Activated naive CD4-positive, alpha-beta T cell treated with anti-CD3 and anti-CD28 coated beads, Interleukin-2, amount 50 U/mL, for 24 hours (primary cell): Measurements from ENCODE around the gene C2CD2.
A peak's percentile ranks its signal among the peaks of the same experiment; 100 is the strongest.
"Not testable (repeated sequence)": the region's sequence is repeated elsewhere in the genome, so short reads cannot be mapped to it uniquely, and the experiment has no call there.

ENCODE experiments used
- H3K27ac Mint-ChIP-seq: one replicate; pipeline ENCODE4 v1.8.0; 2021; ENCODE audit warnings: mild to moderate bottlenecking, mixed read lengths
- H3K27me3 Mint-ChIP-seq: one replicate; pipeline ENCODE4 v1.8.0; 2021; ENCODE audit warnings: mixed read lengths
- H3K36me3 Mint-ChIP-seq: one replicate; pipeline ENCODE4 v1.8.0; 2021; ENCODE audit warnings: mixed read lengths
- H3K4me1 Mint-ChIP-seq: one replicate; pipeline ENCODE4 v1.8.0; 2021; ENCODE audit warnings: mixed read lengths
- H3K4me3 Mint-ChIP-seq: one replicate; pipeline ENCODE4 v1.8.0; 2021; ENCODE audit warnings: mild to moderate bottlenecking, mixed read lengths
- H3K9me3 Mint-ChIP-seq: one replicate; pipeline ENCODE4 v1.8.0; 2021; ENCODE audit warnings: mixed read lengths

Gene C2CD2

GRCh38 chr21:41966872-41967621 lies 13.2 kb upstream of the C2CD2 start:
- H3K9me3 Mint-ChIP-seq, result no peaks in the 10 kb centered on the region
- H3K4me1 Mint-ChIP-seq, result no peaks in the 10 kb centered on the region
- no peaks in the 10 kb centered on the region for H3K36me3 Mint-ChIP-seq
- no peaks in the 10 kb centered on the region for H3K27me3 Mint-ChIP-seq
- no peak overlapping the region for H3K4me3 Mint-ChIP-seq
- no peak overlapping the region for H3K27ac Mint-ChIP-seq

GRCh38 chr21:41966041-41966833 lies 12.4 kb upstream of the C2CD2 start:
- Mint-ChIP-seq H3K27ac (no peak overlapping the region), H3K4me1 (peaks cover 3% of the 10 kb centered on the region), H3K27me3 (no peaks in the 10 kb centered on the region), H3K4me3 (no peak overlapping the region), H3K9me3 (no peaks in the 10 kb centered on the region), H3K36me3 (no peaks in the 10 kb centered on the region)

- Mint-ChIP-seq H3K27ac (no peak overlapping the region), H3K4me3 (no peak overlapping the region), H3K36me3 (no peaks in the 10 kb centered on the region), H3K27me3 (peaks cover 1% of the 10 kb centered on the region), H3K4me1 (peaks cover 3% of the 10 kb centered on the region), H3K9me3 (no peaks in the 10 kb centered on the region)
Observed at GRCh38 chr21:41965461-41966013, 11.7 kb upstream of the C2CD2 start.

- H3K27ac Mint-ChIP-seq, result no peak overlapping the region
- no peaks in the 10 kb centered on the region for H3K36me3 Mint-ChIP-seq
- peaks cover 3% of the 10 kb centered on the region for H3K4me1 Mint-ChIP-seq
- H3K9me3 Mint-ChIP-seq, result no peaks in the 10 kb centered on the region
- peaks cover 1% of the 10 kb centered on the region for H3K27me3 Mint-ChIP-seq
- H3K4me3 Mint-ChIP-seq, result no peak overlapping the region
Observed at GRCh38 chr21:41965045-41965444, 11.2 kb upstream of the C2CD2 start.

GRCh38 chr21:41964171-41964570 lies 10.4 kb upstream of the C2CD2 start:
- Mint-ChIP-seq H3K4me1 (peaks cover 3% of the 10 kb centered on the region), H3K27me3 (peaks cover 1% of the 10 kb centered on the region), H3K36me3 (no peaks in the 10 kb centered on the region), H3K27ac (no peak overlapping the region), H3K4me3 (no peak overlapping the region), H3K9me3 (no peaks in the 10 kb centered on the region)

GRCh38 chr21:41962425-41962966 lies 8.7 kb upstream of the C2CD2 start:
- Mint-ChIP-seq H3K27me3 (peaks cover 1% of the 10 kb centered on the region), H3K27ac (no peak overlapping the region), H3K4me1 (peaks cover 3% of the 10 kb centered on the region), H3K4me3 (no peak overlapping the region), H3K9me3 (no peaks in the 10 kb centered on the region), H3K36me3 (no peaks in the 10 kb centered on the region)

GRCh38 chr21:41961753-41962152 lies 7.9 kb upstream of the C2CD2 start:
- no peak overlapping the region for H3K27ac Mint-ChIP-seq
- peaks cover 1% of the 10 kb centered on the region for H3K27me3 Mint-ChIP-seq
- no peak overlapping the region for H3K4me3 Mint-ChIP-seq

GRCh38 chr21:41961282-41961701 lies 7.5 kb upstream of the C2CD2 start:
- no peaks in the 10 kb centered on the region for H3K36me3 Mint-ChIP-seq
- H3K4me3 Mint-ChIP-seq, result no peak overlapping the region

More at GRCh38 chr21:41961753-41962152, 7.9 kb upstream of the C2CD2 start:
- Mint-ChIP-seq H3K36me3 (no peaks in the 10 kb centered on the region), H3K9me3 (no peaks in the 10 kb centered on the region), H3K4me1 (peaks cover 3% of the 10 kb centered on the region)

GRCh38 chr21:41960386-41960785 lies 6.6 kb upstream of the C2CD2 start:
- H3K9me3 Mint-ChIP-seq, result no peaks in the 10 kb centered on the region
- H3K27me3 Mint-ChIP-seq, result peaks cover 1% of the 10 kb centered on the region
- H3K36me3 Mint-ChIP-seq, result no peaks in the 10 kb centered on the region
- no peak overlapping the region for H3K27ac Mint-ChIP-seq
- H3K4me3 Mint-ChIP-seq, result no peak overlapping the region
- H3K4me1 Mint-ChIP-seq, result peaks cover 3% of the 10 kb centered on the region

More at GRCh38 chr21:41961282-41961701, 7.5 kb upstream of the C2CD2 start:
- Mint-ChIP-seq H3K4me1 (peaks cover 3% of the 10 kb centered on the region), H3K9me3 (no peaks in the 10 kb centered on the region), H3K27ac (no peak overlapping the region), H3K27me3 (peaks cover 1% of the 10 kb centered on the region)

- H3K4me1 Mint-ChIP-seq, H3K27ac Mint-ChIP-seq, H3K36me3 Mint-ChIP-seq, H3K27me3 Mint-ChIP-seq, H3K4me3 Mint-ChIP-seq, H3K9me3 Mint-ChIP-seq: not testable (repeated sequence)
Observed at GRCh38 chr21:41959697-41960096, 5.9 kb upstream of the C2CD2 start.

GRCh38 chr21:41958886-41959563 lies 5.2 kb upstream of the C2CD2 start:
- H3K4me3 Mint-ChIP-seq, result no peak overlapping the region
- no peaks in the 10 kb centered on the region for H3K9me3 Mint-ChIP-seq
- H3K4me1 Mint-ChIP-seq, result peaks cover 13% of the 10 kb centered on the region
- H3K36me3 Mint-ChIP-seq, result no peaks in the 10 kb centered on the region
- peaks cover 1% of the 10 kb centered on the region for H3K27me3 Mint-ChIP-seq
- H3K27ac Mint-ChIP-seq, result no peak overlapping the region

GRCh38 chr21:41957991-41958766 lies 4.4 kb upstream of the C2CD2 start:
- peaks cover 13% of the 10 kb centered on the region for H3K4me1 Mint-ChIP-seq
- peaks cover 1% of the 10 kb centered on the region for H3K27me3 Mint-ChIP-seq
- no peak overlapping the region for H3K4me3 Mint-ChIP-seq
- no peak overlapping the region for H3K27ac Mint-ChIP-seq
- H3K36me3 Mint-ChIP-seq, result no peaks in the 10 kb centered on the region
- H3K9me3 Mint-ChIP-seq, result no peaks in the 10 kb centered on the region

GRCh38 chr21:41956926-41957729 lies 3.3 kb upstream of the C2CD2 start:
- Mint-ChIP-seq H3K27me3 (peaks cover 1% of the 10 kb centered on the region), H3K4me1 (peaks cover 20% of the 10 kb centered on the region), H3K27ac (peak overlapping the region; percentile 74), H3K36me3 (no peaks in the 10 kb centered on the region), H3K4me3 (no peak overlapping the region), H3K9me3 (no peaks in the 10 kb centered on the region)

GRCh38 chr21:41955516-41955915 lies 1.7 kb upstream of the C2CD2 start:
- no peak overlapping the region for H3K27ac Mint-ChIP-seq
- H3K4me3 Mint-ChIP-seq, result no peak overlapping the region
- no peaks in the 10 kb centered on the region for H3K9me3 Mint-ChIP-seq
- H3K27me3 Mint-ChIP-seq, result no peaks in the 10 kb centered on the region
- peaks cover 18% of the 10 kb centered on the region for H3K4me1 Mint-ChIP-seq
- H3K36me3 Mint-ChIP-seq, result no peaks in the 10 kb centered on the region
